Midbrain (tissue), 1 donor: ENCODE data around the gene CHSY1.

Experiments
- DNase-seq: peaks from one replicate; lab custom pipeline; 2025; lab: John Stamatoyannopoulos, UW

CHSY1 gene

DNA sequence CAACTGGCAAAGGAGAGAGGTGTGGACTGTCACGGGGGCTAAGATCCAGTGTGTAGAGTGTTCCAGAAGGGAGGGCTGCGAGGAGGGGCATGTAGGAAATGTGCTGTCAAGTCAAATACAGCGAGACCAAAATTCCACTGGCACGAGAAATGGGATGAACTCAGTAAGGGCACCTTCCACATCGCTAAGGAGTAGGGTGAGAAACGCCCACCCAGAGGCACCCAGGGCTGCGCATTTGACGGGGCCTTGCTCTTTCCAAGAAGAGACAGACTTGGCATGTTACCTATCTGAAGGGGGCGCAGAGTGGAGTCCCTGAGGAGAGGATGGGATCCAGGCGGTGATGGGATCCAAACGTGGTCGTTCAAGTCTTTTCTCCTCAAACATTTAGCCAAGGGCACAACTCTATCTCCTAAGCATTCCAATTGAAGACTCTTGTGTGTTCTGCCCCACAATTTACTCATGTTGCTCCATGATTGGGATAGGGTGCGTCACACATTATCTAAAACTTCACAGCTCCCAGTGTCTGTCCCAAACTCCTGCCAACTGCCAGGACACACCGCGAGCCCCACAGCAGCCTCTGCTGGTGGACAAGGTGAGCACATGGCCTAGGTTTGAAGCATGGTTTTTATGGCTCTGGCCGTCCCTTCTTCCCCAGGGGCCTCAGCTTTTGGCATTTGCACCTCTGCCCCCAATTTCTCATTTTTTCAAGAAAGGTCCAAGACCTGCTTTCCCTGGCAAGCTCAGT is 17.8 kb upstream of the CHSY1 start:
- DNase-seq: no peak

DNA sequence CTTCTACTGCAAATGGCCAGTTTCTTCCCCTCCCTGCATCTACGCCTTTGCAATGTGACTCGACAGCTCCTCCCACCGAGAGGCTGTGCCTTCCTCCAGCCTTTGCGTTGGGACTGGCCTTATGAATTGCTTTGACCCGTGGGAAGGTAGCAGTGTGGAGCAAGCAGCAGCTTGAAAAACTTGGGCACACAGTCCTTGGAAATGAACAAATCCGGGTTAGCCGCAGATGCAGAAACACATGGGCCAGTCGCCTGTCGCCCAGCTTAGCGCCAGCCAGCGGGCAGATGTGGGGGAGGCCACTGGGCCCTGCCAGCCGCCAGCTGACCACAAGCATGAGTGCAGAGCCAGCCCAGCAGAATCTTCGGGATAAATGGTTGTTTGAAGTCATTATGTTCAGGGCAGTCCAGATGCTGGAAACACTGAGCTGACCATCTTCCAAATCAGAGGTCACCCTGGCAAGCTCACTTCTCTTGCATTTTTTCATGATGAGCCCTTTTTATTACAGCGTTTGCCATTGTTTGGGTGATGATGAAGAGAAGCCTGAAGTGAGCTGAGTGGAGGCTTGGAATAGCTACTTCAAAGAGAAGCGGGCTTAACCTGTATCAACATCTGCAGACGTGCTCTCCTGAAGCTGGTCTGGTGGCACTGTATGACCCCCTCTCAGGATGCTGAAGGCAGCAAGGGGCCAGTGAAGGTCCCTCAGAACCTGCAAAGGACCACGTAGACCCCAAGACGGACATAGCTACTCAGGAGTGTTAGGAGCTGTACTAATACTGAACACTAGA is 15.7 kb upstream of the CHSY1 start:
- peak; percentile 61 for DNase-seq

DNA sequence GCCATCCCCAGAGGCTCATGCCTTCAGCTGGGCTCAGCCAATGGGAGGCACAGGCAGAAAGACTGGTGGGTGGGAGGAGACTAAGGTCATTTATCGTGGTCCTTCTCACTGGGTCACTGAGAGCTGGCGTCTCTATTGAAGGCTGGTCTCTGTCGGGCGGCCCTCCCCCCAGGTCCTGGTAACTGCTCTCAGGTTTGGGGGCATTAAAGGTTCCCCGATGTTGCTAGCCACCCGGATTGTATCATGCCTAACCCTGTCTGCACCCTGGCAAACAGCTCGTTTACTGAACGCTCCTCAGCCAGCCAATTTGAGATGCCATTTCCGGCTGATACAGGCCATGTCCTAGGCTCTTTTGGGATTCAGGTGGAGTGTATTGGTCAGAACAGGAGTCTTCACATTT is 14.9 kb upstream of the CHSY1 start:
- DNase-seq: no peak

DNA sequence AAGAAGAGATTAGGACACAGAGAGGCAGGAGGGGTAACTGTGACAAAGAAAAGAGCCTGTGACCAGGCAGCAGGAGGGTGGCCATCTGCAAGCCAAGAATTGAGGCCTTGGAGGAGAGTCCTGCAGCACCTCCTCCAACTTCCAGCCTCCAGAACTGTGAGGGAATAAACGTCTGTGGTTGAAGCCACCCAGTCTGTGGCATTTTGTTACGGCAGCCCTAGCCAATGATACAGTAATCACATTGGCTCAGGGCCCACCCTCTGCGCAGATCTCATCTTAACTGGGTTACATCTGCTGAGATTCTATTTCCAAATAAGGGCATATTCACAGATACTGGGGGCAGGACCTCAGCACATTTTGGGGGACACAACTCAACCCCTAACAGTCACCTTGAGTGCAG is 14.2 kb upstream of the CHSY1 start:
- DNase-seq: no peak

DNA sequence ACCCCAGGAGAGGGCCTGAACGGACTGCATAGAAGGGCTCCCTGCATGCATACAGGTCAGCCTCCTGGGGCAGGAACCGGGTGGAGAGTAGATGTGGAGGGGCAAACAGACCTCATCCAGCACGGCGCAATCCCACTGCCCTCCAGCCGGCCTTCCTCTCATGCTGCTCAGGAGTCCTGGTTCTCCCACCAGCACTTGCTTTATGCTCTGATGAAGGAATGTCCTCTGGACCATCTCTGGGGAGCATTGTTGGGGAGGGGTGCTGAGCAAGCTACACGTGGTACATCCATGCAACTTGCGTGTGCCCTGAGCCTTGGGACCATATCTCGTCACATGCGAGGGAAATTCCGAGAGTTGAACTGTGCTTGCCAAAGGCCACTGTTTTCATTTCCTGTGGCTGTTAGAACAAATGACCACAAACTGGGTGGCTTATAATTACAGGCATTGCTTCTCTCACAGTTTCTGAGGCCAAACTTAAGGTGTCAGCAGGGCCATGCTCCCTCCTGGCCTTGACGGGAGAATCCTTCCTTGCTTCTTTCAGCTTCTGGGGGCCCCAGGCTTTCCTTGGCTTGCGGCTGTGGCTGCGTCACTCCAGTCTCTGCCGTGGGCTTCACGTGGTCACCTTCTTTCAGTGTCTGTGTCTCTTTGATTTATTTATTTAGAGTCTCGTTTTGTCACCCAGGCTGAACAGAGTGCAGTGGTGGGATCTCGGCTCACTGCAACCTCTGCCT is 13.2 kb upstream of the CHSY1 start:
- no peak for DNase-seq

- DNase-seq: no peak
Observed at GRCh38 chr15:101264011-101264410, 12.2 kb upstream of the CHSY1 start.

DNA sequence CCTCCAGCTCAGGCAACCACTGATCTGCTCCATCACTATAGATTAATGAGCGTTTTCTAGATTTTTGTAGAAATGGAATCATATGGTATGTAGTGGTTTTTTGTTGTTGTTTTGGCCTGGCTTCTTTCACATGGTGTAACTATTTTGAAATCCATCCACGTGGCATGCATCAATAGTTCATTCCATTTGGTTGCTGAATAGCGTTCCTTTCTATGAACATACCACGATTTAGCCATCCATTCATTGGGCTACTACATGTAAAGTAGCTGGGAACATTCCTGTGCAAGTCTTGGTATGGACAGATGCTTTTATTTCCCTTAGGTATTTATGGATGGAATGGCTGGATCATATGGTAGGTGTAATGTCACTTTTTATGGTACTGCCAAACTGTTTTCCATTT is 10.7 kb upstream of the CHSY1 start:
- no peak for DNase-seq

DNA sequence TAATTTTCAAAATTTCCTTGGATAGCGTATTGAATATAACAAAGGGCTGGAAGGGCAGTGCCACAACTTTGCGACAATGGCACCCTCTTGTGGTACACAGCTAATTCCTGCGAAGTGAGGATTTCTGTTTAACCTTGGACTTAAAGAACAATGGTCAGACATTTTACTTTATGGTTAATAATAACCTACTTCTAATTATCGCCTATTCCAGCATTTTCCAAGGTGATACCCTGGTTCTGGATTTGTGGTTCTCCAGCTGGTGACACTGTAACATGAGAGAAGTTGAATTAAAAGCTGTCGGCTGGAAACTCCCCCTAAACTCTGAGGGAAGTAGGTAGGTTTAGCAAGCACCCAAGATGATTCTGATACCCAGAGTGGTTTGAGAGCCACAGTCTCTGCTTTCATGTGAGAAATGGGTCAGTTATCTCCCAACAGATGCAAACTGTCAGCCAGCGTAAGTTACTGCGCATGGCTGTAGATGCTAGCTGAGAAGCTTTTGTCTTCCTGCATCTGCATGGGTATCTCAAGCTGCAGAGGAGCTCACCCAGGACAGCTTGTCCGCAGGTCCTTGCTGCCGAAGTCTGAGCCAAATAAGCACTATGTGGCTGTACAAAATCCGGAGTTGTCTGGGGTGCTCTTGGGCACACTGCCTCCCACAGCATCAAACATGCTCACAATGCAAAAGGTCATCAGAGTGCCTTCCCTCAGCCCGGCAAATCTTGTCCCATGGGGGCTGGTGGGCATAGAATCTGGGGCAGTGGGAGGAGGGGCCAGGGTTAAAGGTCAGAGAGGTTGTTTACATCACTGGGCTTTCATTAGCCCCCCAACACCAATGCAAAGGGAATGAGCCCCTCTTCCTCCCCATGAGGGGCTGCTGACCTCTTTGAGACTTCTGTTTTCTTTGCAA is 6.6 kb upstream of the CHSY1 start:
- peak; percentile 70 for DNase-seq

- no peak for DNase-seq
Observed at GRCh38 chr15:101256757-101257156, 4.9 kb upstream of the CHSY1 start.

GRCh38 chr15:101255615-101256241 is 3.9 kb upstream of the CHSY1 start:
- no peak for DNase-seq

DNA sequence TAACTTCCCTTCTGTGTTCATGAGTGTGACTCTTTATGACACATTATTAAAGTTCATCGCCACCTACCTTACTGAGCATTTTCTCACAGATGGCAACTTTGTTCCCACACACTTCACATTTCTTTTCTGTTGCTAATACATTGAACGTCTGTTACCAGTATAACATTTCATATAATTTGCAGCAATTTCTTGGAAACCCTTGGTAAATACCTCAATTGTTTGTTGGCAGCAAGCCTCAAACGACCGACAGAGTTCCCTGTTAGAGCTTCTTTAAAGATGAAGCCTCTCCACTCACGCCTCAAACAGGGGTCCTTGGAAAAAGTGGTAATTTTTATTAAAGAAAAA is 3.2 kb upstream of the CHSY1 start:
- DNase-seq: no peak

- no peak for DNase-seq
Observed at GRCh38 chr15:101254157-101255050, 2.6 kb upstream of the CHSY1 start.

- DNase-seq: no peak
Observed at GRCh38 chr15:101252836-101253235, 988 bp upstream of the CHSY1 start.

GRCh38 chr15:101250873-101251829 is 697 bp downstream of the CHSY1 start:
- no peak for DNase-seq

DNA sequence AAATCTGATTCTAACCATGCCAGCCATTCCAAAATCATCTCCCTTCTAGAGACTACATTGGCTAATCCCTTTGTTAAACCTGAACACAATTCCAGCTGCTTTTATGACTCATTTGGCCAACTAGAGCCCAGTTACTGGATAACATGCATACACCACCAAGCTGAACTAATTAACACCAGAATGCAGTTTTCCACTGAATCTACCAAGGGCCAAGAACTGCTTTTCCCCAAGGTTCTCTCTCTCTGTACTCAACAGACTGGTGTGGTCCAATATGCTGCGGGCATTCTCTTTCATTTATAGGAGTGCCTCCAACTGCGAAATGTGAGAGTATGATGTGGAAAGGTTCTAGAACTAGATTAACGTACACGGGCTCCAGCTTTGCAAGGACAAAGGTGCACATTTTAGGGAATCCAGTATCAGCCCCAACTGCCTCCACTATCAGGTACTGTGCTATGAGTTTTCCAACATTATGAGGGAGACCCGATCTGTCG is 1.5 kb downstream of the CHSY1 start:
- DNase-seq: no peak

- no peak for DNase-seq
Observed at GRCh38 chr15:101248274-101248673, 3.6 kb downstream of the CHSY1 start.

- DNase-seq: no peak
Observed at GRCh38 chr15:101246824-101247745, 4.8 kb downstream of the CHSY1 start.

- DNase-seq: no peak
Observed at GRCh38 chr15:101246391-101246790, 5.5 kb downstream of the CHSY1 start.
